HPDE6-E6E7 (cell line): Measurements from ENCODE around the gene GYS1.
A peak's percentile ranks its signal among the peaks of the same experiment; 100 is the strongest.

Source experiments
- DNase-seq: peaks from one replicate; pipeline ENCODE4 v3.0.0; 2011; ENCODE audit warnings: missing footprints; ENCODE audit errors: extremely low spot score

Gene GYS1

DNA sequence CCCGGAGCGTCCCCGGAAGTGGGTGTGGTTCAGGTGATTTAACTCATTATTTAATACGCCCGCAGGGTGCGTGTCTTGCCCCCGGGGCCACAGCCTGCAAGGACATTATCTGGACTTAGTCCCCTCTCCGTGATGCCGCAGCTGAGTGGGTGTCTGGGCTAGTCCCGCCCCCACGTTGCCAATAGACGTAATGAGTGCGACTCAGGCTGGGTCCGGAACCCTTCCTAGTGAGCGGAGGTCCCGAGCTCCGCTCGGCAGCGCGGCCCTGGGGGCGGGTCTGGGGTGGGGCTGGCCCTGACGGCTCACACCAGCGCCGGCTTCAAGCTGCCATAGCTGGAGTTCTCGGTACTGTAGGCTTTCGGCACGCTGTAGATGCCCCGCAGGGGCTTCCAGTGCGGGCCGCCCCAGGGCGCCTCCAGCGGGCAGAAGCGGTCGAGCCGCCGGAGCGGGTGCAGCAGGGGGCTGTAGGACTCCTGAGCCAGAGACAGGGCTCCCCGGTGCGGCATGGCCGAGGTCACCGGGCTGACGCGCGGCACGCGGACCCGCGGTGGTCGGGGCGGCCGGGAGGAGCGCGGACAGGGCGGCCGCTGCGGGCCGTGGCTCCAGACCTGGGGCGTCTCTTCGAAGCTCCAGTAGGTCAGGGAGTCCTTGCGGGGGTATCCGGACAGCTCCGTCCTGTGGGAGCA lies 24.7 kb upstream of the GYS1 start:
- DNase-seq, result no peak

DNA sequence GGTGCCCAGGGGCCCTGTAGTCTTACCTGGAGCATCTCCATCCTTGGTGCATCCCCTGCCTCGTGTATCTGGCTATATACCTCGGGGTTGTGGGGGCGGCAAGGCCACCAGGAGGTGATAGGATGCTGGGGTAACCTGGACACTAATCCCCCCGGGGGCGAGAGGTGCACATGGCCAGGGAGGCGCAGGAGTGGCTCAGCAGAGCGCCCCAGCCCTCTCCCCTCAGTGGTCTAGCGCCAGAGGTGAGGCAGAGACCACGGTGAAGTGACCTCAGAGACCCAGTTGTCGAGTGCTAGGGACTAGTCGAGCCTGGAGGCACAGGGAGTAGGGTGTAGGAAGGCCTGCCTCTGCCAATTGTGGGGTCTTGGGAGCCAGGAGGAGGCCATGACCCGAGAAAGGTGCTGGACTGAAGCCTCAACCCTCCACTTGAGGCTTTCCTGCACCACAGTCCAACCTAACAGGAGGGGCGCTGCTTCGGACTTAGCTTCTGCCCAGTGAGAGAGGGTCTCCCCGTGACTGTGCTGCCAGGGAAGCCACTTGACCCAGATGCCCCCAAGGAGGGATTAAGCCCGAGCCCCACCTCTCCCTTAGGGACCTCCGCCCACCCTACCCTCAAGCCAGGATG lies 24.0 kb upstream of the GYS1 start, which contains the start of gene LHB:
LHB (minus strand) TSS at position 51 of the 625 bp plus-strand sequence; CDS start at position 41, 10 bp downstream.
- no peak for DNase-seq

DNA sequence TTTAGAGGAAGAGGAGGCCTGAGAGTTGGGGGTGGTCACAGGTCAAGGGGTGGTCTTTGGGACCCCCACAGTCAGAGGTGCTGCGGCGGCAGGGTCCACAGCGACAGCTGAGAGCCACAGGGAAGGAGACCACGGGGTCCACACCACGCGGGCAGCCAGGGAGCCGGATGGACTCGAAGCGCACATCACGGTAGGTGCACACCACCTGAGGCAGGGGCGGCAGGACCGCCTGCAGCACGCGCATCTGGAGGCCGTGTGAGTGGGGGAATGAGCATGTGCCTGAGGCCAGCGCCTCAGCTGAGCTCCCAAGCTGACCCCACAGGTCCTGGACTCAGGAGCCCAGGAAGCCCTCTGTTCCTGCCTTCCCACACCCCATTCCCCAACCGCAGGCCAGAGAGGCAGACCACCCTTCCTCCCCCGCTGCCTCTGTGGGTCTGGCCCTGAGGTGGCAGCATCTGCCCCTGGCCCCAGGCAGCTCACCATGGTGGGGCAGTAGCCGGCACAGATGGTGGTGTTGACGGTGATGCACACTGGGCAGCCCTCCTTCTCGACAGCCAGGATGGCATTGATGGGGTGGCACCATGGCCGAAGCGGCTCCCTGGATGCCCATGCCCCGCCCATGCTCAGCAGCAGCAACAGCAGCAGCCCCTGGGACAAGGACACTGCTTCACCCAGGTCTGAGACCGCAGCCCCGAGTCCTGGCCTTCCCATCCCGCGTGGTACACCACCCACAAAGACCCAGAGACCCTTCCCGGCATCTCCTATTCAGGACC lies 23.1 kb upstream of the GYS1 start:
- DNase-seq, result no peak

DNA sequence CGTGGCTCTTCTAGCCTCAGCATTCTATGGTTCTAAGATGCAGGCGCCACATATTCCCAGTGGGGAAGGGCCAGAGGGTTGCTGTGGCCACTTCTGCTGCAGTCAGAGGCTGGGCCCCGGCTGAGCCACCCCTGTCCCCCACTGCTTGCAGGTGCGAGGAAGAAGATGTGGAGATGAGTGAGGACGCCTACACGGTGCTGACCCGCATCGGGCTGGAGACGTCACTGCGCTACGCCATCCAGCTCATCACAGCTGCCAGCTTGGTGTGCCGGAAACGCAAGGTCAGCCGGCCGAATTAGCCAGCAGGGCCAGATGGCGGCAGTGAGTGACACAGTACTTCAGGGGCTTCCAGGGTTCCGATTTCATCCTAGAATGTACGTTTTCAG lies 21.8 kb upstream of the GYS1 start:
- no peak for DNase-seq

DNA sequence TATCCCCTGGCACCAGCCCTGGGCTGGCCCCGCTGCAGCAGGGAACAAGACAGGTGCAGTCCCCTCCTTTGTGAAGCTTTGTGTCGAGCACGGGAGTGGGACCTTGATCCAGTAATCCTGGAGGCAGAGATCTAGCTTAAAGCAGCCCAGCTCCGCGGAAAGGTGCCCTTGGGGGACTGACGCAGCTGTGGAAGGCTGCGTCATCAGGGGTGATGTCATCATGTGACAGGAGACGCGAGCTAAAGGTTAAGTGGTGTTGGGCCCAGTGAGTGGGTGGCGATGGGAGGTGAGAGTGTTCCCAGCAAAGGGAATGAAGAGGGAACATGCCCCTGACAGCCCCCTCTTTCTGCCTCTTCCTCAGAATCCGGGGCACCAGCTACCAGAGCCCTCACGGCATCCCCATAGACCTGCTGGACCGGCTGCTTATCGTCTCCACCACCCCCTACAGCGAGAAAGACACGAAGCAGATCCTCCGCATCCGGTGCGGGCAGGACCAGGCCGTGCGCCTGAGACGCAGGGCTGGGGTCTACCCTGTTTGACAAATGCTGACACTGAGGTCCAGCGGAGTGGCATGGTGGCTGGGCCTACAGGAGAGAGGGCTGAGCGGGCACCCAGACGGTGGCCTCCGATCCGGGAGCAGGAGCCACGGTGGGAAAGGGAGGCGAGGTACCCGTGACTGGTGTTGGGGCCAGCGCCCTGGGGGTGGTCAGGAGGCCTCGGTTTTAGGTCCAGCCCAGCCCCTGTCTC lies 21.2 kb upstream of the GYS1 start:
- DNase-seq, result no peak

DNA sequence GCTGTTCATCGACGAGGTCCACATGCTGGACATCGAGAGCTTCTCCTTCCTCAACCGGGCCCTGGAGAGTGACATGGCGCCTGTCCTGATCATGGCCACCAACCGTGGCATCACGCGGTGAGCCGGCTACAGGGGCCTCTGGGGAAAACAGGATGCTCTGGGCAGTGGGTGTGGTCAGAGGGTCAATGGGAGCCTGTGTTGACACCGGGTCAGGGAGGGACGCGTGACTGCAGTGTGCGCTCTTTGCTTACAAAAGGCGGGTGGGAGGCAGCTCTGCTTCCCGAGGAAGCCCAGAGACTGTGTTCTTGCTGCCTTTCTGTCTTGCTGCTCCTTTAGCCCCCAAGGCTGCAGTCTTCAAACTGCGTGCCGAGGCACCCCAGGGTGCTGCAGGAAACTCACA lies 18.1 kb upstream of the GYS1 start:
- DNase-seq, result no peak

DNA sequence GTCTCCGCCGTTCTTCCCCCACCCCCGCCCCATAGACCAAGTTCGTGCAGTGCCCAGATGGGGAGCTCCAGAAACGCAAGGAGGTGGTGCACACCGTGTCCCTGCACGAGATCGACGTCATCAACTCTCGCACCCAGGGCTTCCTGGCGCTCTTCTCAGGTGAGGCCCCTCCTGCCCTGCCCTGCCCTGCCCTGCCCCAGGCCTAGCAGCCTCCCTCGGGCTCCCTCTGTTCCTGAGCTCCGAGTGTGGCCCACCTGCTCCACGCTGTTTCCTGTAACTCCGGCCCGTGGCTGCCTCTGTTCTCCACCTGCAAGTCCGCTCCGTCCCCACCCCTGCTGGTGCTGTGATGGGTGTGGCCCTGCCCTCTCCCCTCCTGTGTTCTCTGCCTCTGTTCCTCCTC lies 17.3 kb upstream of the GYS1 start:
- no peak for DNase-seq

DNA sequence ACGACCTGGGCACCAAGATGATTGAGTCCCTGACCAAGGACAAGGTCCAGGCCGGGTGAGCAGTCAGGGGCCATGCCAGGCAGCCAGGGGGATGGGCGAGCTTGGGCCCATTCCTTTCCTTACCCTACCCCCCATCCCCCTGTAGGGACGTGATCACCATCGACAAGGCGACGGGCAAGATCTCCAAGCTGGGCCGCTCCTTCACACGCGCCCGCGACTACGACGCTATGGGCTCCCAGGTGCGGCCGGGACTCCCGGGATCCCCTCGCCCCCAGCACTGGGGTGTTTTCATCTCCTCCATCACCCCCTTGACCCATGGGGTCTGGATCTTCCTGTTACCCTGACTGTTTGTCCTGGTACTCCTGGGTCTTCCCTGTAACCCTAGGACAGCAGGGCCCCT lies 16.7 kb upstream of the GYS1 start:
- DNase-seq, result no peak

DNA sequence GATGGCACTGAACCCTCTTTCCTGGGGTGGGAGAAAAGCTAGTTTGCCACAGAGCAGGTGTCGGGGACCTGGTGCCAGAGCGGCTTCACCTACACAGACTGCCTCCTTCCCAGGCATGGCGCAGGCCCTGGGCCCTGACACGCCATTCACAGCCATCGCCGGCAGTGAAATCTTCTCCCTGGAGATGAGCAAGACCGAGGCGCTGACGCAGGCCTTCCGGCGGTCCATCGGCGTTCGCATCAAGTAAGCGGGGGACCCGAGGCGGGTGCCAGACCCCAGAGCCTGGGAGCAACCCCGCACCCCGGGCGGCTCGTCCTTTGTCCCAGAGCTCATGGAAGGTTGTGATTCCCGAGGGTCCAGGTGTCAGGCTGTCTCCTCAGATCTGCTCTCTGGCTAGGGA lies 13.8 kb upstream of the GYS1 start:
- DNase-seq, result no peak

DNA sequence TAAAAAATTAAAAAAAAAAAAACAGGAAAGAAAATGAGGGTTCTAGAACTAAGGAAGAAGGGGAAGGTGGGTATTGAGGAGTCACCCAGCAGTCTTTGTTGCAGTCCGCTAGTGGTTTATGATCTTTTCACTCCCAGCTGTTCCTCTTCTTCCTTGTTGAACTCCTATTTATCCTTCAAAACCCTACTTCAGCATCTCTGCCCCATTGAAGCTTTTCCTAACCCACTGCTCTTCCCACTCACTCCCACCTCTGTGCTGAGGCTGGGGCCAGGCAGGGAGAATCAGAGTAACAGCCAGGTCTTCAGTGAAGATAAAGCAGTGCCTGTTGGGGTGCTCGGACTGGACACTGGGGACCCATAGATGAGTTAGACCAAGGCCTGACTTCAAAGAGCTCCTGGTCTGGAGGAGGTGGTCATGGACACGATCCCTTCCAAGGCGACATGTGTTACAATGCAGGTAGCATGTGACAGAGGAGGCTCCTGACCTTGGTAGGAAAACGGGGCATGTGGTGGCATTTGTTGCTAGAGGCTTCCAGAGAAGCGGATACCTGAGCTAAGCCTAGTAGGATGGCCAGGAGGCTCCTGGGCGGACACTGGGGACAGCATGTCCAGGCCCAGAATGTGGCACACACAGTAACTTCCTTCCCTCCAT lies 12.0 kb upstream of the GYS1 start:
- DNase-seq, result no peak

DNA sequence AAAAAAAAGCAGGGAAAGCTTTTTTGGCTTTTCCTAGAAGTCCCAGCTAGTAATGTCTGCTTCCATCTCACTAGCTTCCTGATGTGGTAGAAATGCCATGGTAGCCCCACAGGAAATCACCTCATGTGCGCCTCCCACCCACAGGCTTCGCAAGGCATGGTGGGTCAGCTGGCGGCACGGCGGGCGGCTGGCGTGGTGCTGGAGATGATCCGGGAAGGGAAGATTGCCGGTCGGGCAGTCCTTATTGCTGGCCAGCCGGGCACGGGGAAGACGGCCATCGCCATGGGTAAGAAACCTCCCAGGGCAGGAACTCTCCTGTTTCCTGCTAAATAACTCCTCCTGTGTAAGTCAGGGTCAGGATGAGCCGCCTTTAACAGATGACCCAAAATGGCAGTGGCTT lies 11.0 kb upstream of the GYS1 start:
- no peak for DNase-seq

DNA sequence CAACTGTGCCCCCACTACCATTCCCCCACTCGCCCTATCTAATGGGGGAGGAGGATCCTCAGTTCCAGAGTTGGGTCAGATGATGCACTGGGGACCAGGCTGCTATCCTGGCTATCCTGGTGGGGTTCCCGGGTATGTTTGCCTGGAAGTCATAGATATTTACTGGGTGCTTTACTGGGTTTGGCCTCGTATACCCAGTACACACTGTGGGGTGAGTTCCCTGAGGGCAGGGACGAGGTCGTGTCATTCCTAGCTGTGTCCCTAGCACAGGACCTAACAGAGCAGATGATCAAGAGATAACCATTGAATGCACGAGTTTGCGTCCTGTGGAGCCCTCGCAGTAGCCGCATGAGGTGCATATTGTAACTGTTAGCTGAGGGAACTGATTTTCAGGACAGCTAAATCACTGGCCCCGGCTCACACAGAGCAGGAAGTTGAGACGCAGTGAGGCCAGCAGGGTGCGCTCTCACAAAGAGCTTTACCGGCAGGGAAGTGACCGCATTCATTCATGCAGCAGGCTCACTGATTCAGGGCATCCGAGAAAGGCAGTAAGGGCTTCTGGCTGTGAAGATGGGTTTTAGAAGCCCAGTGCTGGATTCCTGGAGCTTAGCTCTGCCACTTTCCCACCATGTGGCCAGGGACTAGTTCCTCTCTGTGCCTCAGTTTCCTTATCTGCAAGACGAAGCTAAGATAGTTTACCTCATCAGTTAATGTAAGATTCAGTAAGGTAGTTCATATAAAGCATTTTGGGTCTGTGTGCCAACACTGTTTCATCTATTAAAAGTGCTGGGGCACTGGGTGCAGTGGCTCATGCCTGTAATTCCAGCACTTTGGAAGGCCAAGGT lies 6.6 kb upstream of the GYS1 start:
- DNase-seq, result no peak

DNA sequence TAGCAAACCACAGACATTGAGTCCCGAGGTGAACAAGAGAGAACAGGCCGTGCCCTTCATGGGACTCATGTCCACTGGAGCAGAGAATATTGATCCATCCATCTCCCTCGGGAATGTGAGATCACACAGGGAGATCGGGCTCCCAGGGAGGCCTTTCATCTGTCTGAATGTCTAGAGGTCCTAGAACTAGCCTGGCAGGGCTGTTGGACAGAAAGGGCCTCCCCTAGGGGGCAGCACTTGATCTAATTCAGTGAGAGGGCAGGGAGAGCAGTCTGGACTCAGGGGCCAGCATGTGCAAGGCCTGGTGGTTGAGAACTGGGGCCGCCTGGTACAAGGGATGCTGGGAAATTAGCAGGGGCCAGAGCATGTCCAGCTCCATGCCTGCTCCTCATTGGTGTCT lies 4.9 kb upstream of the GYS1 start:
- no peak for DNase-seq

DNA sequence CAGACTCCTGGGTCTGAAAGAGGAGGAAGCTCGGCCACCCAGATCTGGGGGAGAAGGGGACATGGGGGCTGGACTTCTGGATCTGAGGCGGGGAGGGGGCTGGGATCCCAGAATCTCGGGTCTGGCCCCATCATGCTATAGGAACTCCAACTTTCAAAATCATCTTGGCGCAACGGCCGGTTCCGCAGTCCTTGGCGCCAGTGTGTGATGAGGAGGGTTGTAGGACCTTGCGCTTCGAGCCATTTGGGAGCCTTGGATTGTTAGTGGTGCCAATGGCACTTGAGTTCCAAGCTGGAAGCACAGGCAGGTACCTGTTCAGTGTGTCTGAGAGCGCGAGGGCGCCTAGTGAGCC lies 902 bp upstream of the GYS1 start:
- no peak for DNase-seq

DNA sequence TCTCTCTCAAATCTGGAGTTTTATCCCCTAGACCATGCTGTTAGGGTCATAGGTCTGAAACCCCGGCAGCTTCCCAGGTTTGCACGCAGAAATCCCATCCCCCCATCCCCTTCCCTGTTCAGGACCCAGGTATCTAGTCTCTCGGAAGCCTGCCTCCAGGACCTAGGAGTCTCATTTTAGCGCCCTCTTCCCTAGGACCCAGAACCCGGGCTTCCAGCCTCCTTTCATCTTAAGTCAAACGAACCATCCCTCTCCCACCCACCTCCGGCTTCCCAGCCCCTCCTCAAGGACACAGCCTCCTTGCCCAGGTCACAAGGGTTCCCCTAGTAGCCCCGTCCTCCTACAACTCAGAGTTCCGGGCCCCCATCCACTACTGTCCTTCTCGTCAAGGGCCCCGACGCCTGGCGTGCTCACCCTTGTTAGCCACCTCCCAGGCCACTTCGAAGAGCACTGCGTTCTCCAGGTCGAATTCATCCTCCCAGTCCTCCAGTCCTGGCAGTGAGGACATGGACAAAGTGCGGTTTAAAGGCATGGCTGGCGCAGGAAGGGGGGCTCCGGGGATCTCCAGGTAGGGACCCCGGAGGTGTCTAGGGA lies 431 bp downstream of the GYS1 start:
- DNase-seq, result no peak

DNA sequence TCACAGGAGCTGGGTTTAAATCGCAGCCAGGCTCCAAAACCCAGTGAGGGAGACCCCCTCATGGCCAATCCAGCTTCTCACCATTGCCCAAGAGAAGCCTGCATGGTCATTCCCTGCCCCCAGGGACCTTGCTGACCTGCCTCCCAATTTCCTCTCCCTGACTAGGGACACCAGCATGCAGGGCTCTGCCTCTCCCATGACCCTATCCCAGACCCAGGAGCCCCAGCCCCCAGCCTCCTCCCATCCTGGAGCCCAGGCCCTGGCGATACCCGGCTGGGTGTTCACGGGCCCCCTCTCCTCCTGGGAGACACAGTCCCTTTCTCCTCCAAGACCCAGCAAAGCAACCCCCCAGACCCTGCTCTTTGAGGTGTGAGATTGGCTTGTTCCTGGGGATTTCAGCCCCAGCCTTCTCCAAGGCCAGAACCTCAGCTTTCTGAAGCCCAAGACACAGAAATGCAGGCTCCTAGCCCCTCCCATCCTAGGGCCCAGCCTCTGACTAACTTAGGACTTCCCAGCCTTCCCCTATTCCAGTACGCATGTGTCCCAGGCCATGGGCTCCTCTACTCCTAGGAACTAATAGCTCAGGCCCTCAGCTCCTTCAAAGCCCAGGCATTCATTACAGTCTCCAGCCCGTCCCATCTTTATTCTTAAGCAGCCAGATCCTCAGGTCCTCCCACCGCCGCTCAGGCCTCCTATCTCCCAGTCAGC lies 1.1 kb downstream of the GYS1 start:
- peak; percentile 85 for DNase-seq

DNA sequence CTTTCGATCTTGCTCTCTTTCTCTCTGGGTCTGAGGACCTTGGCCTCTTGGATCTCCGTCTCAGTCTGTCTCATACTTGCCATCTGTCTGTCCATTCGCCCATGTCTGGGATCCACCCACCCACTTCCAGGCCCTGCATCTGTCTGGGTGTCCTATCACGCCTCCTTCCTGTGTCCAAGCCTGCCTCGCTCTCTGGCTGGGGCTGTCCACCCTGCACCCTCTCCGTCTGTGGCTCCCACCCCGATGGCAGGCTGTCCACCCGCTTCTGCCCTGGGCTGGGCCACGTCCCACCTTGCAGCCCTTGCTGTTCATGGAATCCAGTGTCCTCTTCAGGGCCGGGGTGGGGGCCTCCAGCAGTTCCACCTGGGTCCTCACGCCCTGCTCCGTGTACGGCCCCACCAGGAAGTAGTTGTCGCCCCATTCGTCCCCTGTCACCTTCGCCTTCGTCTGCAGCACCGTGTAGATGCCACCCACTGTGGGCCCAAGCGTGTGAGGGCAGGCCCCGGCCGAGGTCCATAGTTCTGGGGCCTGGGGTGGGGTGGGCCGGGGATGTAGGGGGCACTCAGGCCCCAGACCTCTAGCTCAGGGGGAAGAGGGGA lies 2.0 kb downstream of the GYS1 start:
- no peak for DNase-seq

DNA sequence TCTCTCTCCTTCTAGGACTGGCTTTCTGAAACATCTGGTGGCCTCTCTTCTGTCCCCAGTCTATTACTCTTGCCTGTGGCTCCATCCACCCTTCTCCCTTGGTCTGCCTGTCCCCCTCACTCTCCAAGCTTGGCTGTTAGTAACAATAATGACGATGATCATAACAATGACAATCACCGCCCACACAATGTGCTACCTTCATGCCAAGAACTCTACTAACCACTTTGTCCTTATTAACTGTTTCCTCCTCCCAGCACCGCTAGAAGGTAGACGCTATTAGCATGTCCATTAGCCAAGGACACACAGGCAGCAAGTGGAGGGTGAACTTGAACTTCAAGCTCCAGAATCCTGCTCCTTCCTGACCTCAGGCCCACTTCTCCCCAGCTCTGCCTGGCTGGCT lies 2.7 kb downstream of the GYS1 start:
- DNase-seq, result no peak

DNA sequence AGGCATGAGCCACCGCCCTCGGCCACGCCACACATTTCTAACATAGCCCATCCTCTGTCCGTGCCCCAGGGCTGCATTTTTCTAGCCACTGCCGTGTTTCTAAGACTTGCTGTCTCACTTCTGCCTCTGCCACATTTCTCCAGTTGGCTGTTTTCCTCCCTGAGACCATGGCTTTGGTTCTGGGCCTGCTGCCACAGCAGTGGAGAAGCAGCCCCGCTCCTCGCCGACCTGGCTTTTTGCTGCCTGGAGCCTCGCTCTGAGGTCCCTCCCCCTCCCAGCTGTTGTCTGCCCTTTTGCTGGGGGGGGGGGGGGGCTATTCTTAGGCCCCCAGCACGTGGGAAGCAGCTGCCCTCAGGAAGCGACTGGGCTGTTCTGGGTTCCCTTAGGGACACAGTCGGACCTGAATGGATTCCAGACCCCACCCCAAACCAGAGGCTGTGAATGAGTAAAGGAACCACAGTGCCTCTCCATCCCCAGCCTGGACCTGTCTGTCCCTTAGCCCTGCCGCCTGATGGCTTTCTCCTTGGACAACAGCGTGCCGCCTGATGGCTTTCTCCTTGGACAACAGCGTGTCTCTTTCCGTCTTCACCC lies 3.3 kb downstream of the GYS1 start:
- no peak for DNase-seq
